ENCODE data around the gene SLAMF7. TPM values are rescaled to one million over a fixed set of nuclear protein-coding genes. Genes with fewer than 3 reads are reported as not detected.

SLAMF7 gene
- total RNA-seq, 8 experiments from 2014 or later: 0.08 to 1.1 (median 0.12) TPM; not detected in 2

DNA sequence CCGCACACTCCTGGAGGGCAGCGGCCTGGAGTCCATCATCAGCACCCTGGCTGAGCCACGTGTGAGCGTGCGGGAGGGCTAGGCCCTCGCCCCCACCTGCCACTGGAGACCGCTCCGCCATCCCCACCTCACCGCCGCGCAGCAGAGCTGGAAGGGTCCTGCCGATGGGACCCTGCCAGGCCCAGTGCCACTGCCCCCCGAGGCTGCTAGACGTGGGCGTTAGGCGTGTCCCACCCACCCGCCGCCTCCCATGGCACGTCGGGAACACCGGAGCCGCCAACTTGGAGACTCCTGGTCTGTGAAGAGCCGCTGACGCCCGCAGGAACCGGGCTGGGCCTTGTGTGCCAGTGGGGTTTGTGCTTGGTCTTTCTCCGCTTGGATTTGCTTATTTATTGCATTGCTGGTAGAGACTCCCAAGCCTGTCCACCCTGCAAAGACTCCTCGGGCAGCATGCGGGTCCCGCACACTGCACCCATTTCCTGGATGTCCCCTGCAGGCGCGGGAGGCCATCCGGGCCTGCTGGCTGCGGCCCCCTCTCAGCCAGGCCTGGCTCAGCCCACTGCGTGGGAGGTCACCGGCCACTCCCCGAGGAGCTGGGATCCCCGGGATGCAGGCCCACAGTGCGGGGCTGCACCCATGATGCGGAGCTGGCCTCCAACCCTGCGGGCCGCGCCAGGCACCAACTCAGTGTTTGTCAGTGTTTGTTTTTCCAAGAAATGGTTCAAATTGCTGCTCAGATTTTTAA is 63.0 kb downstream of the SLAMF7 start:
- ATAC-seq (replicated peaks in 6 of 8): no peak
- WGBS, 10 experiments: 38 to 94% (median 87%) methylated on average over 1 to 24 of the region's 43 CpGs; no CpG with 5 or more reads in 4 of the 10 experiments
- H3K27ac ChIP-seq: no peak overlapping the region
- no peaks in the 10 kb centered on the region for H3K4me1 ChIP-seq (replicated peaks in 1 of 2)
- no peak overlapping the region for H3K4me3 ChIP-seq
- in situ Hi-C loops (cut with MboI; ENCODE audit: low pct_unique_long_range_greater_than_20kb in 2 of 9, low sequenced_read_pairs in 9 of 9, unreplicated experiment in 9 of 9): no loop called here

Other genes with a start within 250 kb of the SLAMF7 start
- gene SLAMF6, start 216.0 kb upstream of the SLAMF7 start, total RNA-seq: under 1 TPM in 4 of 8 experiments, not detected in 4; 0.09 to 0.28 (median 0.15) TPM
- gene CD84, start 159.8 kb upstream of the SLAMF7 start, total RNA-seq: under 1 TPM in 5 of 8 experiments, not detected in 3; 0.17 to 0.90 (median 0.33) TPM
- gene SLAMF1, start 92.2 kb upstream of the SLAMF7 start, total RNA-seq: under 1 TPM in 5 of 8 experiments, not detected in 3; under 0.01 to 0.90 (median 0.32) TPM
- 1 to 10 TPM in 1 of 8 experiments, under 1 TPM in 3, not detected in 4; 0.05 to 1.3 (median 0.32) TPM for gene CD48, start 27.4 kb upstream of the SLAMF7 start, total RNA-seq
- 1 to 10 TPM in 1 of 8 experiments, under 1 TPM in 6, not detected in 1; 0.05 to 1.4 (median 0.41) TPM for gene LY9, start 56.9 kb downstream of the SLAMF7 start, total RNA-seq
- gene CD244, start 123.6 kb downstream of the SLAMF7 start, total RNA-seq: 1 to 10 TPM in 1 of 8 experiments, under 1 TPM in 4, not detected in 3; 0.08 to 3.7 (median 0.31) TPM
- 1 to 10 TPM in 1 of 8 experiments, under 1 TPM in 2, not detected in 5; 0.17 to 1.3 (median 0.57) TPM for gene ITLN1, start 145.9 kb downstream of the SLAMF7 start, total RNA-seq
- 1 to 10 TPM in 1 of 8 experiments, under 1 TPM in 4, not detected in 3; 0.29 to 1.8 (median 0.83) TPM for gene ITLN2, start 215.6 kb downstream of the SLAMF7 start, total RNA-seq

Measured in motor neuron (in vitro differentiated cells).